NCI-H510A (cell line): ENCODE results near the gene IFNG-AS1.

Experiments used
- DNase-seq: peaks from one replicate; lab custom pipeline; 2025; lab: John Stamatoyannopoulos, UW

Gene IFNG-AS1

GRCh38 chr12:67994046-67994445, 4.8 kb downstream of the IFNG-AS1 start:
- no peak for DNase-seq

GRCh38 chr12:67996347-67996746, 7.1 kb downstream of the IFNG-AS1 start:
- no peak for DNase-seq

- DNase-seq, result no peak
Observed at GRCh38 chr12:67998379-67998778, 9.1 kb downstream of the IFNG-AS1 start.

GRCh38 chr12:67999244-67999643, 10.0 kb downstream of the IFNG-AS1 start:
- no peak for DNase-seq

GRCh38 chr12:68001486-68002466, 12.5 kb downstream of the IFNG-AS1 start:
- DNase-seq, result no peak

GRCh38 chr12:68003777-68004176, 14.5 kb downstream of the IFNG-AS1 start:
- DNase-seq, result no peak

- no peak for DNase-seq
Observed at GRCh38 chr12:68007033-68007432, 17.8 kb downstream of the IFNG-AS1 start.

- DNase-seq, result no peak
Observed at GRCh38 chr12:68007466-68007865, 18.2 kb downstream of the IFNG-AS1 start.

- DNase-seq, result no peak
Observed at GRCh38 chr12:68011206-68011881, 22.1 kb downstream of the IFNG-AS1 start.

GRCh38 chr12:68011882-68012207, 22.6 kb downstream of the IFNG-AS1 start:
- no peak for DNase-seq

- DNase-seq, result no peak
Observed at GRCh38 chr12:68012712-68013111, 23.5 kb downstream of the IFNG-AS1 start.

GRCh38 chr12:68013181-68013580, 23.9 kb downstream of the IFNG-AS1 start:
- no peak for DNase-seq

GRCh38 chr12:68016136-68016535, 26.9 kb downstream of the IFNG-AS1 start:
- DNase-seq, result no peak

GRCh38 chr12:68018315-68018714, 29.1 kb downstream of the IFNG-AS1 start:
- no peak for DNase-seq

- DNase-seq, result no peak
Observed at GRCh38 chr12:68020049-68020448, 30.8 kb downstream of the IFNG-AS1 start.

GRCh38 chr12:68020699-68021098, 31.5 kb downstream of the IFNG-AS1 start:
- DNase-seq, result no peak

- DNase-seq, result no peak
Observed at GRCh38 chr12:68028647-68029046, 39.4 kb downstream of the IFNG-AS1 start.

- no peak for DNase-seq
Observed at GRCh38 chr12:68030248-68030647, 41.0 kb downstream of the IFNG-AS1 start.

- DNase-seq, result no peak
Observed at GRCh38 chr12:68031174-68031573, 41.9 kb downstream of the IFNG-AS1 start.

GRCh38 chr12:68031881-68032739, 42.9 kb downstream of the IFNG-AS1 start:
- no peak for DNase-seq

GRCh38 chr12:68034567-68034966, 45.3 kb downstream of the IFNG-AS1 start:
- no peak for DNase-seq

GRCh38 chr12:68036642-68037041, 47.4 kb downstream of the IFNG-AS1 start:
- no peak for DNase-seq
